Stimulated activated naive CD8-positive, alpha-beta T cell treated with anti-CD3 and anti-CD28 coated beads, Interleukin-15, amount 100 ng/mL, for 72 hours (primary cell): ENCODE measurements around the gene ETNK2.

Experiments used
- ATAC-seq: fragments of 150-1000 bp; cut with Tn5 transposase; 2 replicates; pipeline ENCODE4 v1.10.0; 2021; ENCODE audit warnings: mild to moderate bottlenecking, moderate library complexity
- DNase-seq, 2 donors: peaks; one replicate each; pipeline ENCODE4 v3.0.0; 2021 to 2022
- H3K27ac Mint-ChIP-seq, 2 donors: one replicate each; pipeline ENCODE4 v1.8.0; 2022; ENCODE audit warnings: mild to moderate bottlenecking in 2 of 2, mixed read lengths in 2 of 2, moderate library complexity in 2 of 2
- H3K27me3 Mint-ChIP-seq: one replicate; pipeline ENCODE4 v1.8.0; 2022; ENCODE audit warnings: mixed read lengths
- H3K4me1 Mint-ChIP-seq: one replicate; pipeline ENCODE4 v1.8.0; 2022; ENCODE audit warnings: mild to moderate bottlenecking, mixed read lengths
- H3K4me3 Mint-ChIP-seq, 2 donors: one replicate each; pipeline ENCODE4 v1.8.0; 2022; ENCODE audit warnings: mild to moderate bottlenecking in 2 of 2, mixed read lengths in 2 of 2, moderate library complexity in 1 of 2
- H3K9me3 Mint-ChIP-seq, 2 donors: one replicate each; pipeline ENCODE4 v1.8.0; 2022; ENCODE audit warnings: mixed read lengths in 2 of 2

ETNK2 gene

GRCh38 chr1:204188959-204189639 lies 37.3 kb upstream of the ETNK2 start:
- Mint-ChIP-seq H3K4me3 (peak overlapping the region; percentile 53 to 59), H3K9me3 (no peaks in the 10 kb centered on the region), H3K27ac (no peak overlapping the region), H3K4me1 (peaks cover 20% of the 10 kb centered on the region), H3K27me3 (peaks cover 26% of the 10 kb centered on the region)
- ATAC-seq (peak; percentile 84), DNase-seq (peak; percentile 31 to 56)

DNA sequence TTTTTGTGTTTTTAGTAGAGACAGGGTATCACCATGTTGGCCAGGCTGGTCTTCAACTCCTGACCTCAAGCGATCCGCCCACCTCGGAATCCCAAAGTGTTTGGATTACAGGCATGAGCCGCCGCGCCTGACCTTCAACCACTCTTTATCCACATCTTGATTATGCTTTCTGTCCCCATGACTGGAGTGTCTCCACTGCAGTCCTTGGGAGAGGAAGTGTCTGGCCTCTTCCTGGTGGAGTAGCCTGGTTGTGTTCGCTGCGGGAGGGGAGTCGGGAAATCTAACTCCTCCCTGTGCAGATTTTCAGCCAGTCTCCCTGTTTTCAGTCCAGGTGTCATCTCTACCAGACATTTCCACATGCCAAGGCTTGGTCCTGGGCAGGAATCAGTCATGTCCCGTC lies 34.8 kb upstream of the ETNK2 start:
- Mint-ChIP-seq H3K4me3 (no peak overlapping the region), H3K27ac (peak overlapping the region in 1 of 2 donors; percentile 15), H3K4me1 (peaks cover 20% of the 10 kb centered on the region), H3K27me3 (peaks cover 33% of the 10 kb centered on the region), H3K9me3 (no peaks in the 10 kb centered on the region)
- DNase-seq (no peak), ATAC-seq (no peak)

- Mint-ChIP-seq H3K4me3 (no peak overlapping the region), H3K9me3 (no peaks in the 10 kb centered on the region), H3K4me1 (no peaks in the 10 kb centered on the region), H3K27ac (no peak overlapping the region), H3K27me3 (peaks cover 10% of the 10 kb centered on the region)
- DNase-seq (no peak), ATAC-seq (no peak)
Observed at GRCh38 chr1:204181116-204181515, 29.3 kb upstream of the ETNK2 start.

DNA sequence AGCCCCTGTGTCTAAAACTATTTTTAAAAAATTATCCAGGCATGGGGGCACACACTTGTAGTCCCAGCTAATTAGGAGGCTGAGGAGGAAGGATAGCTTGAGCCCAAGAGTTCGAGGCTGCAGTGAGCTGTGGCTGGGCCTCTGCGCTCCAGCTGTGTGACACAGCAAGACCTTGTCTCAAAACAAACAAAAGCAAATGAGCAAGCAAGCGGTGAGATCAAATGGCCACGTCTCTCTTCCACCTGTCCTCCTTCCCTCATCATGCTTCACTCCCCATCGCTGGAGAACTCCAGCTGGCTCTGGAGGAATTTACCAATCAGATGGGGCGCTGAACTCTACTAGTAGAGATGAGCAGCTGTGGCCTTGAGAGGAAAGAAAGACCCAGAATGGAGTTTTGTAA lies 28.3 kb upstream of the ETNK2 start:
- H3K4me3 Mint-ChIP-seq = no peak overlapping the region
- no peak overlapping the region for H3K27ac Mint-ChIP-seq
- H3K9me3 Mint-ChIP-seq = no peaks in the 10 kb centered on the region
- DNase-seq = no peak
- ATAC-seq = no peak
- peaks cover 7% of the 10 kb centered on the region for H3K27me3 Mint-ChIP-seq
- no peaks in the 10 kb centered on the region for H3K4me1 Mint-ChIP-seq

DNA sequence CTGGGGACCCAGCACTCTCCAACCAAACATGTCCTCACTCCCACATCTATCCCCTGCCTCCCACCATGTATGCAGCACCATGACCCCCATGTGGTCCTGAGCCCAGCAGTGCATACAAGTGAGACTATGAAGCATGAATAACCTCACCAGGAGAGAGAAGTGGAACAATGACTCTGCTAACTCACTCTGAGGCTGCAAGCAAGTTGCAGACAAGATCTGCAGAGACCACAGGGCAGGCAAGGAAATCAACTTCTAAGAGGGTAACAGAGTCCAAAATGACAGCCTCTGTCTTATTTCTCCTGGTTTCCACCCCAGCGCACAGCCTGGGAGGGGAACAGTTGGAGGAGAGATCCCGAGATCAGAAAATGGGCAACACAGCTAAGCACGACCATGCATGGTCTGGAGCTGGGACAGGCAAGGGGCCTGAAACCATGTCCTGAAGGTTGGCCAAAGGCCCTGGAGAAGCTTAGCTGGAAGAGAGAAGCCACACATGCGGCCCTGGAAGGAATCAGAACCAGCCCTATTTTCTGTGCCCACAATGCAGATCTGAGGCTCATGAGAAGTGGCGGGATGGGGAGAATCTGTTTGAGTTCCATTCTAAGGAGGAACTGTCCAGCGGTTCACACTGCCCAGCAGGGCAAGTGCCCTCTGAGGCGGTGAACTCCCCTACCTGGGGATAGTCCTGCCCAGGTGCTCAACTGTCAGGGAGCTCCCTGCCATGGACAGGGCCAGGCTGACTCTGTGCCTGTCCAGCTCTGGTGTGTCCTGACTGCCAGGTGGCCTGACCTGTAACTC lies 26.8 kb upstream of the ETNK2 start:
- H3K4me1 Mint-ChIP-seq = no peaks in the 10 kb centered on the region
- H3K27ac Mint-ChIP-seq = no peak overlapping the region
- H3K27me3 Mint-ChIP-seq = peaks cover 7% of the 10 kb centered on the region
- H3K9me3 Mint-ChIP-seq = peaks cover under 1 to 5% of the 10 kb centered on the region in 2 donors
- no peak for DNase-seq
- ATAC-seq = no peak
- H3K4me3 Mint-ChIP-seq = no peak overlapping the region

GRCh38 chr1:204177133-204177532 lies 25.3 kb upstream of the ETNK2 start:
- H3K9me3 Mint-ChIP-seq = peaks cover 10 to 16% of the 10 kb centered on the region in 2 donors
- no peaks in the 10 kb centered on the region for H3K4me1 Mint-ChIP-seq
- no peak overlapping the region for H3K27ac Mint-ChIP-seq
- ATAC-seq (no peak), DNase-seq (no peak)
- H3K4me3 Mint-ChIP-seq = no peak overlapping the region
- H3K27me3 Mint-ChIP-seq = no peaks in the 10 kb centered on the region

GRCh38 chr1:204176049-204176448 lies 24.2 kb upstream of the ETNK2 start:
- Mint-ChIP-seq H3K4me3 (no peak overlapping the region), H3K27me3 (no peaks in the 10 kb centered on the region), H3K27ac (no peak overlapping the region), H3K4me1 (no peaks in the 10 kb centered on the region), H3K9me3 (peaks cover 13 to 27% of the 10 kb centered on the region in 2 donors)
- DNase-seq (no peak), ATAC-seq (no peak)

DNA sequence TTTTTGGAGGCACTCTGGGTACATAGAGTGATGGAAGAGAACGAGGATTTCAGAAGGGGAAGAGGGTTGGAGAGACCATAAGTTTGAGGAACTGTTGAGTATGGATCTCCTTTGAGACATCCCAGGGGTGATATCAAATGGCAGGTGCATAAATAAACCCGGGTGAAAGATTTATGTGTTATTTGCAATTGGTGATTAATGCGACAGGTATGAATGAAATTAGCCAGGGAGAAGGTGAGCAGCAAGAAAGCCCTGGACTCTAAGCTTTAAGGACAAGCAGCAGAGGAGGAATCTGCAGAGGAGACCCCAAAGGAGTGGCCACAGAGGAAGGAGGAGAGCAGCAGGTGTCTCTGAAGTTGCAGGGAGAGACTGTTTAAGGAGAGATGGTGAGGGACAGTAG lies 23.1 kb upstream of the ETNK2 start:
- peaks cover 20 to 38% of the 10 kb centered on the region in 2 donors for H3K9me3 Mint-ChIP-seq
- H3K27ac Mint-ChIP-seq = no peak overlapping the region
- H3K4me3 Mint-ChIP-seq = no peak overlapping the region
- DNase-seq = no peak
- no peak for ATAC-seq
- H3K4me1 Mint-ChIP-seq = no peaks in the 10 kb centered on the region
- H3K27me3 Mint-ChIP-seq = no peaks in the 10 kb centered on the region

DNA sequence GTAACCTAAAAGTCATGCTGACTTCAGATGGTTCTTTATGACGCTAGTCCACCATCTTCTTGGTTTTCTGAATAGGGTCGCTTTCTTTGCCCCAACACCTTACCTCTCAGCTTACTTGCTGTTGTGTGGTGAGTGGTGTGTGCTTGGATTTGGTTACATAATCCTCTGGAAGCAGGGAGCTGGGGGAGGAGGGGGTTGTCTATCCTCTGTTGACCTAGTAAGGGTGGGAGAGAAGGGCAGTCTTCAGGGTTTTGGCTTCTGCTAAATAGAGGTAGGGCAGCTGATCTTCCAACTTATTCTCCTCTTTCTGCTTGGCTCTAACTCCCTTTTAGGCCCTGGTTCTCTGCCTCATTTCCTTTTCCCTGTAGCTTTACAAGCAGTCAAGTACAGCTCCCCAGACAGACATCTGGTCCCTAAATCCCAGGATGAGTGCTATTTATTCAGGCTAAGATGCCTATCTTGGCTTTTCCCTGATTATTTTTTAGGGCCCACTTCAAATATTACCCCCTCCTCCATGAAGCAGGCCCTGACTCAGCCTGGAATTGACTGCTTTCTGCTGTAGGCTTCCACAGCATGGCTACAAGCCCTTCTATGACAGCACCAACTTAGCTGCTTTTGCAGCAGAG lies 20.7 kb upstream of the ETNK2 start:
- ATAC-seq (no peak), DNase-seq (no peak)
- no peak overlapping the region for H3K27ac Mint-ChIP-seq
- H3K4me3 Mint-ChIP-seq = no peak overlapping the region
- H3K4me1 Mint-ChIP-seq = no peaks in the 10 kb centered on the region
- H3K9me3 Mint-ChIP-seq = peaks cover 33 to 50% of the 10 kb centered on the region in 2 donors
- H3K27me3 Mint-ChIP-seq = no peaks in the 10 kb centered on the region

DNA sequence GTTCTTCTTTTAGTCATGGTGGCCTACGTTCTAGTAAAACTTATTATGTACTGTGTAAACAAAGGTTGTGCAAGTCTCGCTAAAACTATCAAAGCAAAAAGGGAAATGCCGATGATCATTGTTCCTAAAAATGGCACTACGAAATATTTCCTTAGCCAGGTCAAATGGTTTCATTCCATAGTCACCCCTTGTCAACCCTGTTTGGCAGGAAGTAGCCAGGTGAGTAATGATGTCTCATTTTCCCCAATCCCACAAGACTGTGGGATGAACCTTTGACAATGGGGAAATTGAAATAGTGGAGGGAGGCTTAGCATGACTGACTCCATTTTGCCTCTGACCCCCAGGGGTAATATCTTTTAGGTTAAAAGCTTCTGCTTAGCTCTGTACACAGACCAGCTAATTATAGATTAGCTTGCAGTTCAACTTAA lies 19.9 kb upstream of the ETNK2 start:
- DNase-seq = no peak
- Mint-ChIP-seq H3K27ac (no peak overlapping the region), H3K4me1 (no peaks in the 10 kb centered on the region), H3K9me3 (peaks cover 37 to 55% of the 10 kb centered on the region in 2 donors), H3K27me3 (no peaks in the 10 kb centered on the region), H3K4me3 (no peak overlapping the region)
- ATAC-seq = no peak

DNA sequence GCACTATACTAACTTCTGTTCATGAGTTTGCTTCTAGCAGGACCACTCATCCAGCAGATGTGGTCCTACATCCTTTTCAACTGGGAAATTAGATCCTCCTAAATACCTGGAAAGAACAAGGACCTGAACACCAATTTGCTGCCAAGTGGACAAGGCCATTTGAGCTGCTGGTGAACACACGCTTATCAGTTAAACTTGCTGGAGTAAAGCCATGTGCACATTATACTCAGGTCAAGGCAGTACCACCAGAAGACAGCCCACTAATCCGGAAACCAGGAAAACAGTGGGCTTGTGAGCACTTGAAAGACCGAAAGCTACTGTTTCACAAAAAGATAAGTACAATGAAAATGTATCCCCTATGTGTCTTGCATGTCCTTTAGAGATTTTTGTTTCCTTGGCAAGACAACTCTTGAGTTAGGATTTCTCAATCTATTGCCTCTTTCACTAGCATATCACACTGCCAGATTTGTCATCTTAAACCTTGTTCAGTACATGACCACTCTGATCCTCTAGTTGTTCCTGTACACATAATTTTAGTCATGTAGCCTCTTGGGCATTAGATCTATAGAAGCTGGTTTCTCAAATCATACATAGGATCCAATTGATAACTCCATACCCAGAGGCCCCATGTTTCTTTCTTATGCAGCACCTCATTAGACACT lies 18.8 kb upstream of the ETNK2 start:
- Mint-ChIP-seq H3K4me1 (no peaks in the 10 kb centered on the region), H3K9me3 (peaks cover 37 to 55% of the 10 kb centered on the region in 2 donors), H3K27me3 (peaks cover 9% of the 10 kb centered on the region), H3K4me3 (no peak overlapping the region), H3K27ac (no peak overlapping the region)
- no peak for DNase-seq
- ATAC-seq = no peak

- Mint-ChIP-seq H3K27ac (no peak overlapping the region), H3K9me3 (peaks cover 37 to 55% of the 10 kb centered on the region in 2 donors), H3K27me3 (peaks cover 14% of the 10 kb centered on the region), H3K4me3 (no peak overlapping the region), H3K4me1 (no peaks in the 10 kb centered on the region)
- no peak for ATAC-seq
- DNase-seq = no peak
Observed at GRCh38 chr1:204169858-204170257, 18.0 kb upstream of the ETNK2 start.

DNA sequence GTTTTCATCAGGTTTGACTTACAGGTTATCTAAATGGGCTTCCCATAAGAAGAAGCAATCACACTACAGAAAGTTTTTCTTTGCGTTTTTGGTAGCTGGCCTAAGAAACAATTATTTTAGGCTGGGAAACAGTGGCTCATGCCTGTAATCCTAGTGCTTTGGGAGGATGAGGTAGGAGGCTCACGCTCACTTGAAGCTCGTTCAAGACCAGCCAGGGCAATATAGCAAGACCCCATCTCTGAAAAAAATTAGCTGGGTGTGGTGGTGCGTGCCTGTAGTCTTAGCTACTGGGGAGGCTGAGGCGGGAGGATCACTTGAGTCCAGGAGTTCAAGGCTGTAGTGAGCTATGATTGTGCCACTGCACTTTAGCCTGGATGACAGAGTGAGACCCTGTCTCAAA lies 15.9 kb upstream of the ETNK2 start:
- peaks cover 14% of the 10 kb centered on the region for H3K27me3 Mint-ChIP-seq
- peaks cover 30 to 44% of the 10 kb centered on the region in 2 donors for H3K9me3 Mint-ChIP-seq
- no peaks in the 10 kb centered on the region for H3K4me1 Mint-ChIP-seq
- no peak overlapping the region for H3K4me3 Mint-ChIP-seq
- DNase-seq (no peak), ATAC-seq (no peak)
- no peak overlapping the region for H3K27ac Mint-ChIP-seq

DNA sequence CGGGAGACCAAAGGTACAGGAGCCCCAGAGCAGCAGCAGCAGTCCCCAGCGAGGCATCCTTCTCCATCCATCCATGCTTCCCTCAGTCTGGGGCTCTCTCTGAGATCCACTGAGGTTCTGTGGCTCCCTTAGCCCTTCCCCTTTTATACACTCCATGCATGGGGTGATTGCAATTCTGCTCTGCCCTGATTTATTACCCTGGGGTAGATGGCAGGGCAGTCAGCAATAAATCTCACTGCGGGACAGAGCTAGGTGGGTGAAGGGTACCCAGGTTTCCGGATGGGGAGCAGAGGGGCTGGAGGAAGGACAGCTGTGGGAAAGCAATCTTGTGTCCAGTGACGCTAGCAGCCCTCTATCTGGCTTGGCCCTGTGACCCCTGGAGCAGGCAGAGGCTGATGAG lies 14.4 kb upstream of the ETNK2 start, which contains the start of gene REN:
REN (minus strand) TSS at position 119 of the 400 bp plus-strand sequence; CDS start at position 75, 44 bp downstream.
- Mint-ChIP-seq H3K27me3 (peaks cover 14% of the 10 kb centered on the region), H3K4me3 (no peak within 1 kb of the TSS), H3K9me3 (peaks cover 24 to 29% of the 10 kb centered on the region in 2 donors), H3K27ac (no peak within 1 kb of the TSS), H3K4me1 (no peaks in the 10 kb centered on the region)
- ATAC-seq = no peak
- no peak for DNase-seq

- H3K27me3 Mint-ChIP-seq = peaks cover 14% of the 10 kb centered on the region
- peaks cover 5 to 6% of the 10 kb centered on the region in 2 donors for H3K9me3 Mint-ChIP-seq
- DNase-seq (peak; percentile 80 to 84), ATAC-seq (peak; percentile 89)
- H3K4me1 Mint-ChIP-seq = no peaks in the 10 kb centered on the region
- H3K27ac Mint-ChIP-seq = no peak overlapping the region
- no peak overlapping the region for H3K4me3 Mint-ChIP-seq
Observed at GRCh38 chr1:204162494-204163074, 10.7 kb upstream of the ETNK2 start.
